Kidney tubule cell (primary cell): ENCODE measurements around the gene OR1L4.

ENCODE experiments used
- DNase-seq: peaks from one replicate; pipeline ENCODE4 v3.0.0-alpha.2; 2018; ENCODE audit warnings: low spot score

OR1L4 gene

GRCh38 chr9:122723690-122724089 lies at the start of gene OR1L4:
Gene OR1L4, plus strand, starts transcription at chr9:122723990. Its CDS starts 0 bp downstream, at chr9:122723990.
- DNase-seq = no peak

GRCh38 chr9:122684851-122685250 lies 38.9 kb upstream of the OR1L4 start:
- DNase-seq = no peak

GRCh38 chr9:122695696-122696095 lies 28.1 kb upstream of the OR1L4 start:
- peak; percentile 26 for DNase-seq

- no peak for DNase-seq
These were observed 5.8 kb upstream of the OR1L4 start for GRCh38 chr9:122718038-122718437.

GRCh38 chr9:122719218-122719617 lies 4.6 kb upstream of the OR1L4 start:
- DNase-seq = no peak

GRCh38 chr9:122742003-122742402 lies 18.2 kb downstream of the OR1L4 start, which contains the start of gene OR1L6:
Gene OR1L6, plus strand, starts transcription at chr9:122742303. Its CDS starts 7,545 bp downstream, at chr9:122749848.
- DNase-seq = no peak

GRCh38 chr9:122754825-122755224 lies 31.0 kb downstream of the OR1L4 start:
- no peak for DNase-seq

- DNase-seq = peak; percentile 57
These were observed 44.0 kb downstream of the OR1L4 start for GRCh38 chr9:122767817-122768216.
